GM23338 (cell line): ENCODE results near the gene CARTPT. TPM values are rescaled to one million over a fixed set of nuclear protein-coding genes. Genes with fewer than 3 reads are reported as not detected.

Experiments used
- ATAC-seq: fragments of 200-7000 bp; cut with Tn5 transposase; 3 replicates; pipeline ENCODE4 v1.9.1; 2020
- DNase-seq: peaks from one replicate; pipeline ENCODE4 v3.0.0-alpha.2; 2015; ENCODE audit warnings: low spot score
- H2AFZ ChIP-seq: fragments of 200-600 bp; sonication (generic); 2 replicates; pipeline ENCODE4 v1.8.0; 2016; ENCODE audit warnings: antibody characterized with exemption, mild to moderate bottlenecking, moderate library complexity
- H3F3A ChIP-seq: fragments of 200-600 bp; sonication (generic); replicated peaks from 2 replicates; pipeline ENCODE4 v1.8.0; 2017; ENCODE audit warnings: antibody characterized with exemption, mixed run types, low read depth
- H3K27ac ChIP-seq: fragments of 200-600 bp; sonication (generic); 2 replicates; pipeline ENCODE4 v1.6.1; 2016; ENCODE audit warnings: low read depth
- H3K27me3 ChIP-seq: fragments of 200-600 bp; sonication (generic); 2 replicates; pipeline ENCODE4 v1.8.0; 2016; ENCODE audit warnings: mild to moderate bottlenecking, mixed run types, moderate library complexity; ENCODE audit not compliant: insufficient read depth
- H3K36me3 ChIP-seq: fragments of 200-600 bp; sonication (generic); 2 replicates; pipeline ENCODE4 v1.8.0; 2016; ENCODE audit warnings: mild to moderate bottlenecking; ENCODE audit not compliant: insufficient read depth
- H3K4me1 ChIP-seq: fragments of 200-600 bp; sonication (generic); 2 replicates; pipeline ENCODE4 v1.8.0; 2016; ENCODE audit warnings: mild to moderate bottlenecking, moderate library complexity; ENCODE audit not compliant: insufficient read depth
- H3K4me2 ChIP-seq: fragments of 200-600 bp; sonication (generic); 2 replicates; pipeline ENCODE4 v1.7.1; 2017; ENCODE audit warnings: mixed run types
- H3K4me3 ChIP-seq: fragments of 200-600 bp; sonication (generic); 2 replicates; pipeline ENCODE4 v1.6.1; 2016; ENCODE audit warnings: mixed run types
- H3K79me2 ChIP-seq: fragments of 200-600 bp; sonication (generic); replicated peaks from 2 replicates; pipeline ENCODE4 v1.8.0; 2017; ENCODE audit warnings: mild to moderate bottlenecking; ENCODE audit not compliant: insufficient read depth
- H3K9me2 ChIP-seq: fragments of 200-600 bp; sonication (generic); 2 replicates; pipeline ENCODE4 v1.8.0; 2017; ENCODE audit not compliant: insufficient read depth
- H4K20me1 ChIP-seq: fragments of 200-600 bp; sonication (generic); replicated peaks from 2 replicates; pipeline ENCODE4 v1.8.0; 2017; ENCODE audit warnings: mild to moderate bottlenecking; ENCODE audit not compliant: insufficient read depth
- H3K27ac Mint-ChIP-seq: 2 replicates; pipeline ENCODE4 v1.8.0; 2020; ENCODE audit warnings: inconsistent platforms, mild to moderate bottlenecking, moderate library complexity, mixed read lengths
- H3K27me3 Mint-ChIP-seq: 3 replicates; pipeline ENCODE4 v1.8.0; 2022; ENCODE audit warnings: low read depth, mild to moderate bottlenecking, moderate library complexity, mixed read lengths, inconsistent platforms; ENCODE audit not compliant: insufficient read depth, poor library complexity
- H3K36me3 Mint-ChIP-seq: 3 replicates; pipeline ENCODE4 v1.8.0; 2021; ENCODE audit warnings: low read depth, mild to moderate bottlenecking, inconsistent platforms, moderate library complexity, mixed read lengths
- H3K4me1 Mint-ChIP-seq: 3 replicates; pipeline ENCODE4 v1.8.0; 2020; ENCODE audit warnings: mild to moderate bottlenecking, inconsistent platforms, mixed read lengths
- H3K4me3 Mint-ChIP-seq: 3 replicates; pipeline ENCODE4 v1.8.0; 2021; ENCODE audit warnings: moderate library complexity, mild to moderate bottlenecking, inconsistent platforms, mixed read lengths
- H3K9me3 Mint-ChIP-seq: 3 replicates; pipeline ENCODE4 v1.8.0; 2020; ENCODE audit warnings: moderate library complexity, mild to moderate bottlenecking, inconsistent platforms, mixed read lengths
- CREB1 ChIP-seq: fragments of 250-450 bp; sonication (Bioruptor Pico); IDR thresholded peaks from 2 replicates; pipeline ENCODE4 v1.5.0; 2020; ENCODE audit warnings: low read depth, mild to moderate bottlenecking, moderate library complexity
- CTCF ChIP-seq, 2 experiments: fragments of 200-600 bp in 1 of 2; sonication (generic) in 1 of 2; conservative IDR thresholded peaks; 2 replicates each; pipeline versions ENCODE4 v1.5.1 to v1.6.1; 2016 to 2017; ENCODE audit warnings: antibody characterized with exemption in 2 of 2, low read depth in 2 of 2, mild to moderate bottlenecking in 2 of 2, moderate library complexity in 1 of 2
- ETS1 ChIP-seq: IDR thresholded peaks from 2 replicates; pipeline ENCODE4 v1.6.1; 2016; ENCODE audit warnings: antibody characterized with exemption
- EZH2 ChIP-seq: fragments of 200-600 bp; sonication (generic); IDR thresholded peaks from one replicate; pipeline ENCODE4 v1.8.0; 2017; ENCODE audit warnings: antibody characterized with exemption, mild to moderate bottlenecking, low read depth; ENCODE audit not compliant: unreplicated experiment
- EZH2phosphoT487 ChIP-seq: fragments of 200-600 bp; sonication (generic); IDR thresholded peaks from one replicate; pipeline ENCODE4 v1.8.1; 2018; ENCODE audit warnings: antibody characterized with exemption; ENCODE audit not compliant: unreplicated experiment
- JUNB ChIP-seq: IDR thresholded peaks from one replicate; pipeline ENCODE4 v1.6.1; 2016; ENCODE audit warnings: antibody characterized with exemption; ENCODE audit not compliant: unreplicated experiment
- NANOG ChIP-seq: IDR thresholded peaks from 2 replicates; pipeline ENCODE4 v1.6.1; 2016; ENCODE audit warnings: antibody characterized with exemption, borderline replicate concordance
- POLR2AphosphoS5 ChIP-seq: IDR thresholded peaks from 2 replicates; pipeline ENCODE4 v1.6.1; 2016; ENCODE audit warnings: antibody characterized with exemption, low read depth
- REST ChIP-seq: IDR thresholded peaks from one replicate; pipeline ENCODE4 v1.6.1; 2018; ENCODE audit warnings: antibody characterized with exemption; ENCODE audit not compliant: unreplicated experiment
- STAT1 ChIP-seq: IDR thresholded peaks from one replicate; pipeline ENCODE4 v1.6.1; 2016; ENCODE audit warnings: antibody characterized with exemption; ENCODE audit not compliant: unreplicated experiment
- ZNF114 ChIP-seq: fragments of 250-450 bp; sonication (Bioruptor Pico); IDR thresholded peaks from 2 replicates; pipeline ENCODE4 v1.5.0; 2020; ENCODE audit warnings: mild to moderate bottlenecking, moderate library complexity
- polyA plus RNA-seq: library from polyadenylated mRNA; unstranded; fragments of >200 nt; fragmentation: Nextera tagmentation; extraction: Ambion mirVana; gene quantifications from 2 replicates; pipeline ENCODE4 v1.2.1, GENCODE V29; 2016
- total RNA-seq: library from RNA; depleted of rRNA; stranded (reverse); fragments of >200 nt; shearing (Covaris generic); gene quantifications from 2 replicates; pipeline ENCODE4 v1.2.3, GENCODE V29; 2014

The CARTPT gene
- total and polyA plus RNA-seq, 2 experiments from 2014 or later = not detected

- Histone ChIP-seq H3K4me2 (no peak overlapping the region), H3K27me3 (peaks cover 38% of the 10 kb centered on the region), H3K9me2 (no peaks in the 10 kb centered on the region), H3F3A (no peaks in the 10 kb centered on the region), H3K27ac (no peak overlapping the region), H3K4me3 (no peak overlapping the region), H3K4me1 (peaks cover 7% of the 10 kb centered on the region), H2AFZ (no peak overlapping the region), H3K36me3 (no peaks in the 10 kb centered on the region), H4K20me1 (no peaks in the 10 kb centered on the region), H3K79me2 (no peaks in the 10 kb centered on the region)
- Mint-ChIP-seq H3K36me3 (no peaks in the 10 kb centered on the region), H3K27ac (no peak overlapping the region), H3K4me1 (peaks cover 7% of the 10 kb centered on the region), H3K9me3 (no peaks in the 10 kb centered on the region), H3K27me3 (peaks cover 28% of the 10 kb centered on the region), H3K4me3 (no peak overlapping the region)
- DNase-seq (no peak), ATAC-seq (no peak)
- TF ChIP-seq JUNB = no peak
- TF ChIP-seq POLR2AphosphoS5 = no peak
- TF ChIP-seq EZH2phosphoT487 = no peak
- no peak for TF ChIP-seq ETS1
Observed at GRCh38 chr5:71714911-71715310, 4.2 kb upstream of the CARTPT start.

GRCh38 chr5:71727978-71728377 is 8.9 kb downstream of the CARTPT start:
- ATAC-seq (no peak), DNase-seq (no peak)
- H4K20me1 ChIP-seq = no peaks in the 10 kb centered on the region
- H3K27ac Mint-ChIP-seq = no peak overlapping the region
- H2AFZ ChIP-seq = no peak overlapping the region
- H3F3A ChIP-seq = no peaks in the 10 kb centered on the region
- H3K9me3 Mint-ChIP-seq = no peaks in the 10 kb centered on the region
- H3K27ac ChIP-seq = no peak overlapping the region
- H3K36me3 Mint-ChIP-seq = no peaks in the 10 kb centered on the region
- H3K4me1 ChIP-seq = no peaks in the 10 kb centered on the region
- no peaks in the 10 kb centered on the region for H3K27me3 Mint-ChIP-seq
- no peaks in the 10 kb centered on the region for H3K79me2 ChIP-seq
- no peaks in the 10 kb centered on the region for H3K4me1 Mint-ChIP-seq
- no peaks in the 10 kb centered on the region for H3K27me3 ChIP-seq
- no peak overlapping the region for H3K4me3 ChIP-seq
- TF ChIP-seq POLR2AphosphoS5 (no peak), NANOG (no peak), EZH2 (no peak), REST (no peak), EZH2phosphoT487 (no peak), ETS1 (no peak), CREB1 (CRISPR knock-in tag) (no peak), CTCF (conservative IDR thresholded peaks at IDR 0.05; ENCODE audit: low read depth in 2 of 2) (no peak), ZNF114 (CRISPR knock-in tag) (no peak), JUNB (no peak), STAT1 (no peak)
- H3K36me3 ChIP-seq = no peaks in the 10 kb centered on the region
- no peak overlapping the region for H3K4me3 Mint-ChIP-seq
- H3K9me2 ChIP-seq = no peaks in the 10 kb centered on the region
- no peak overlapping the region for H3K4me2 ChIP-seq
